Measurements from ENCODE around the gene TPST2. TPM values are rescaled to one million over a fixed set of nuclear protein-coding genes. Genes with fewer than 3 reads are reported as not detected.

The TPST2 gene
- total RNA-seq, 4 donors from 2014 or later = 44.5 to 59.4 (median 51.9) TPM

DNA sequence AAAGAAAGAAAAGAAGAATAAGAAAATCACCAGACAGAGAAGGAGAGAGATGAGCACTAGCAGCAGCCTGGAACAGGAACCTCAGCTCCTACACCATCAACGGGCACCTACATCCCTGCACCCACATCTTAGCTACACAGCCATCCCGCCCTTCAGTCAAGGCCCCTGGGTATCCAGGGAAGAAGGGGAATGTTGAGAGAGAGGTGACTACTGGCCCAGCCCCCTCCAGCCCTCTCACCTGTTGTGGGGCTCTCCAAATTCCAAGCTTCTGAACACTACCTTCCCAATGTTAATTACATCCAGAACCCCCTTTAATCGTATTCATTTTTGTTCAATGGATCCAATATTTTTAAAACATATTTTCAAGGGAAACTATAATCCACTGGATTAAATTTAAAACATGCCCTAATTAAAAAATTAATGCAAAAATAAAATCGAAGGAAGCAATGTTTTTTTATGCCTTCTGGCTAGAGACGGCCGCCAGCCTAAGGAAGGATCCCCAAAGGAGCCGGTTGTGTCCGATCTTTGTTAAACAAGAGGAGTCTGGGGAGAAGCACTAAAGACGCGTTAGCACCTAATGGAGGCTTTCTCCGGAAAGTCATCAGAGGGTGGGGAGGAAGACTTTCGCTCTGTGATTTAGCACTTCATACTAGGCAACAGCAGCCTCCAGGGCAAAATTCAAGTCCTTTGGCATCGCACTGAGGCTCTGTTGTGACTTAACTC is 9.5 kb downstream of the TPST2 start:
- 73% methylated on average over 13 of the region's 13 CpGs for WGBS
- TF ChIP-seq POLR2AphosphoS5 (IDR thresholded peaks at IDR 0.05) (no peak), POLR2A (IDR thresholded peaks at IDR 0.05) (no peak), EP300 (IDR thresholded peaks at IDR 0.05) (no peak)
- TF ChIP-seq, protein P1, sequence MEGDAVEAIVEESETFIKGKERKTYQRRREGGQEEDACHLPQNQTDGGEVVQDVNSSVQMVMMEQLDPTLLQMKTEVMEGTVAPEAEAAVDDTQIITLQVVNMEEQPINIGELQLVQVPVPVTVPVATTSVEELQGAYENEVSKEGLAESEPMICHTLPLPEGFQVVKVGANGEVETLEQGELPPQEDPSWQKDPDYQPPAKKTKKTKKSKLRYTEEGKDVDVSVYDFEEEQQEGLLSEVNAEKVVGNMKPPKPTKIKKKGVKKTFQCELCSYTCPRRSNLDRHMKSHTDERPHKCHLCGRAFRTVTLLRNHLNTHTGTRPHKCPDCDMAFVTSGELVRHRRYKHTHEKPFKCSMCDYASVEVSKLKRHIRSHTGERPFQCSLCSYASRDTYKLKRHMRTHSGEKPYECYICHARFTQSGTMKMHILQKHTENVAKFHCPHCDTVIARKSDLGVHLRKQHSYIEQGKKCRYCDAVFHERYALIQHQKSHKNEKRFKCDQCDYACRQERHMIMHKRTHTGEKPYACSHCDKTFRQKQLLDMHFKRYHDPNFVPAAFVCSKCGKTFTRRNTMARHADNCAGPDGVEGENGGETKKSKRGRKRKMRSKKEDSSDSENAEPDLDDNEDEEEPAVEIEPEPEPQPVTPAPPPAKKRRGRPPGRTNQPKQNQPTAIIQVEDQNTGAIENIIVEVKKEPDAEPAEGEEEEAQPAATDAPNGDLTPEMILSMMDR (IDR thresholded peaks at IDR 0.05) = no peak
- Histone ChIP-seq H3K4me1 (peaks cover 19% of the 10 kb centered on the region), H3K36me3 (peaks cover 8% of the 10 kb centered on the region), H3K4me3 (no peak overlapping the region), H3K9me3 (no peaks in the 10 kb centered on the region), H3K27me3 (no peaks in the 10 kb centered on the region), H3K27ac (no peak overlapping the region)
- no peak for DNase-seq (ENCODE audit: low spot score in 2 of 2)

DNA sequence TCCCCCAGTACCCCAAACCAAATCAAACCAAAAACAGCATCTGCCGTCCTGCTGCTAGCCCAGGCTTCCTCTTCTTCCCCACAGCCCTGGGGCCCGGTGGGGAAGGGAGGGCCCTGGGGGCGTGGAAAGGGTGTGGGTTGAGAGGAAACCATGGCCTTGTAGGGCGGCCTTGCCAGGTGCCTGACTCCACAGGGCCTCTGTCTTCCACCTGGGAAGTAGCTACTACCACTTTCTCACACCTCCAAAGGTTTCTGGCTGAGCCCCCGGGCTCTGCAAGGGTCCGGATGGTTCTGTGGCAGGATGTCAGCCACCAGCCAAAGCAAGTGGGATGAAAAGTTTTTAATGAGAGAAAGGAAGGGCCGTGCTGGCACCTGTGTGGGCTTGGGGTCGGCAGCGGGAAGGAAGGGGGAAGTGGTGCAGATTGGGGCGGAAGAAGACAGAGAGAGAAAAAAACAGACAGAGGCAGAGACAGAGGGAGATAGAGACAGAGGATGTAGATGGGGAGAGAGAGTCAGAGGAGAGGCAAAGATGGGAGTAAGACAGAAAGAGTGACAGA is 10.5 kb downstream of the TPST2 start:
- TF ChIP-seq POLR2AphosphoS5 (IDR thresholded peaks at IDR 0.05) = no peak
- TF ChIP-seq POLR2A (IDR thresholded peaks at IDR 0.05) = no peak
- TF ChIP-seq, protein P1 (IDR thresholded peaks at IDR 0.05) = no peak
- TF ChIP-seq EP300 (IDR thresholded peaks at IDR 0.05) = no peak
- no peaks in the 10 kb centered on the region for H3K9me3 ChIP-seq
- peaks cover 8% of the 10 kb centered on the region for H3K36me3 ChIP-seq
- peaks cover 13% of the 10 kb centered on the region for H3K4me1 ChIP-seq
- 63% methylated on average over 10 of the region's 10 CpGs for WGBS
- H3K27ac ChIP-seq = no peak overlapping the region
- H3K27me3 ChIP-seq = no peaks in the 10 kb centered on the region
- no peak overlapping the region for H3K4me3 ChIP-seq
- no peak for DNase-seq (ENCODE audit: low spot score in 2 of 2)

DNA sequence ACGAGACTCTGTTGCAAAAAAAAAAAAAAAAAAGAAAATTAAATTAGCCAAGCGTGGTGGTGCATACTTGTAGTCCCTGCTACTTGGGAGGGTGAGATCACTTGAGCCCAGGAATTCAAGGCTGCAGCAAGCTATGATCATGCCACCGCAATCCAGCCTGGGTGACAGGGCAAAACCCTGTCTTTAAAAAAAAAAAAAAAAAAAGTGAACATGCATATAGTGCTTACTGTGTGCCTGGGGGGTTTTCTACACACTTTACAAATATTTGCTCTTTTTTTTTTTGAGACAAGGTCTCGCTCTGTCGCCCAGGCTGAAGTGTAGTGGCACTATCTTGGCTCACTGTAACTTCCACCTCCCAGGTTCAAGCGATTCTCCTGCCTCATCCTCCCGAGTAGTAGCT is 12.9 kb downstream of the TPST2 start:
- peaks cover 3% of the 10 kb centered on the region for H3K36me3 ChIP-seq
- peaks cover 13% of the 10 kb centered on the region for H3K4me1 ChIP-seq
- H3K27me3 ChIP-seq = no peaks in the 10 kb centered on the region
- no peak for TF ChIP-seq POLR2AphosphoS5 (IDR thresholded peaks at IDR 0.05)
- no peak for TF ChIP-seq EP300 (IDR thresholded peaks at IDR 0.05)
- TF ChIP-seq, protein P1 (IDR thresholded peaks at IDR 0.05) = no peak
- no peak for TF ChIP-seq POLR2A (IDR thresholded peaks at IDR 0.05)
- WGBS = 94% methylated on average over 7 of the region's 7 CpGs
- DNase-seq (ENCODE audit: low spot score in 2 of 2) = no peak
- no peaks in the 10 kb centered on the region for H3K9me3 ChIP-seq
- no peak overlapping the region for H3K4me3 ChIP-seq
- no peak overlapping the region for H3K27ac ChIP-seq

DNA sequence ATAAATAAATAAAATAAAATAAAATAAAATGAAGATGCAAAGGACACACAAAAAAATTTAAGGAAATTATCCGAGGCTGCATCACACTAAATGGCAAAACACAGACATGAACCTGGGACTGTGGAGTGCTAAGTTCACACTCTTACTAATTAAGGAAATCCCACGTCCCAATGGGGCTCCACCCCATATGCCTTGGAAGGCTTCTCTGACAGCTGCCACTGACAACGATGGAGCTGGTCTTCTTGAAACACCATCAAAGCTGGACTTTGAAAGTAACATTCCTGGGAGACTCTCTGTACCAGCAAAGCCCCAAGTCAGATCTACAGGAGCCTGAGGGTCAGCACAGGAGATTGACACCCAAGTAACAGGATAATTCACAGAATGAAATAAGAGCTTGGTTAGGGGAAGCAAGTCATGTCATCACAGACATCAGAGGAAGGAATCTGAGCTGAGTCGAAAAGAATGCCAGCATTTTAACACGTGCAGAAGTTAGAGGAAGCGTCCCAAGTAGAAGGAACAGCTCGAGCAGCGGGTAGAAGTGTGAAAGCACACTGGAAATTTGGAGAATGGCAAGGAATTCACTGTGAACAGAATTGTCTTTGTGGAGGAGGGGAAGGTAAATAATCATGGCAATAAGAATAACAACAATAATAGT is 13.8 kb downstream of the TPST2 start:
- no peaks in the 10 kb centered on the region for H3K36me3 ChIP-seq
- H3K27ac ChIP-seq = no peak overlapping the region
- H3K4me3 ChIP-seq = no peak overlapping the region
- DNase-seq (ENCODE audit: low spot score in 2 of 2) = no peak
- no peak for TF ChIP-seq POLR2AphosphoS5 (IDR thresholded peaks at IDR 0.05)
- no peak for TF ChIP-seq POLR2A (IDR thresholded peaks at IDR 0.05)
- no peak for TF ChIP-seq EP300 (IDR thresholded peaks at IDR 0.05)
- TF ChIP-seq, protein P1 (IDR thresholded peaks at IDR 0.05) = no peak
- no peaks in the 10 kb centered on the region for H3K9me3 ChIP-seq
- H3K4me1 ChIP-seq = peaks cover 13% of the 10 kb centered on the region
- H3K27me3 ChIP-seq = no peaks in the 10 kb centered on the region
- WGBS = 47% methylated on average over 8 of the region's 8 CpGs
